Osteocyte (in vitro differentiated cells): ENCODE measurements around the gene RAVER1. TPM values are rescaled to one million over a fixed set of nuclear protein-coding genes. Genes with fewer than 3 reads are reported as not detected.

Source experiments
- DNase-seq: peaks from one replicate; pipeline ENCODE4 v3.0.0; 2021; ENCODE audit warnings: mixed read lengths; ENCODE audit not compliant: unreplicated experiment; ENCODE audit errors: extremely low spot score
- H3K27ac Mint-ChIP-seq: one replicate; pipeline ENCODE4 v1.8.0; 2021; ENCODE audit warnings: mild to moderate bottlenecking, mixed read lengths; ENCODE audit not compliant: unreplicated experiment
- H3K27me3 Mint-ChIP-seq: one replicate; pipeline ENCODE4 v1.8.0; 2021; ENCODE audit warnings: mixed read lengths; ENCODE audit not compliant: unreplicated experiment
- H3K36me3 Mint-ChIP-seq: one replicate; pipeline ENCODE4 v1.8.0; 2021; ENCODE audit warnings: mixed read lengths; ENCODE audit not compliant: unreplicated experiment
- H3K4me1 Mint-ChIP-seq: one replicate; pipeline ENCODE4 v1.8.0; 2021; ENCODE audit warnings: mixed read lengths; ENCODE audit not compliant: unreplicated experiment
- H3K4me3 Mint-ChIP-seq: one replicate; pipeline ENCODE4 v1.8.0; 2021; ENCODE audit warnings: mild to moderate bottlenecking, moderate library complexity, mixed read lengths; ENCODE audit not compliant: unreplicated experiment
- H3K9me3 Mint-ChIP-seq: one replicate; pipeline ENCODE4 v1.8.0; 2021; ENCODE audit warnings: mixed read lengths; ENCODE audit not compliant: unreplicated experiment
- total RNA-seq: library from RNA; stranded (reverse); gene quantifications from 2 replicates; pipeline ENCODE4 v1.2.1, GENCODE V29; 2021
- TF ChIP-seq, protein P1 (sequence below): fragments of 200-600 bp; sonication (generic); IDR thresholded peaks from 2 replicates; pipeline ENCODE4 v1.5.0; 2021; ENCODE audit warnings: antibody characterized with exemption, mild to moderate bottlenecking, moderate library complexity

The RAVER1 gene
- total RNA-seq, 1 donor from 2014 or later, result 45.8 TPM

DNA sequence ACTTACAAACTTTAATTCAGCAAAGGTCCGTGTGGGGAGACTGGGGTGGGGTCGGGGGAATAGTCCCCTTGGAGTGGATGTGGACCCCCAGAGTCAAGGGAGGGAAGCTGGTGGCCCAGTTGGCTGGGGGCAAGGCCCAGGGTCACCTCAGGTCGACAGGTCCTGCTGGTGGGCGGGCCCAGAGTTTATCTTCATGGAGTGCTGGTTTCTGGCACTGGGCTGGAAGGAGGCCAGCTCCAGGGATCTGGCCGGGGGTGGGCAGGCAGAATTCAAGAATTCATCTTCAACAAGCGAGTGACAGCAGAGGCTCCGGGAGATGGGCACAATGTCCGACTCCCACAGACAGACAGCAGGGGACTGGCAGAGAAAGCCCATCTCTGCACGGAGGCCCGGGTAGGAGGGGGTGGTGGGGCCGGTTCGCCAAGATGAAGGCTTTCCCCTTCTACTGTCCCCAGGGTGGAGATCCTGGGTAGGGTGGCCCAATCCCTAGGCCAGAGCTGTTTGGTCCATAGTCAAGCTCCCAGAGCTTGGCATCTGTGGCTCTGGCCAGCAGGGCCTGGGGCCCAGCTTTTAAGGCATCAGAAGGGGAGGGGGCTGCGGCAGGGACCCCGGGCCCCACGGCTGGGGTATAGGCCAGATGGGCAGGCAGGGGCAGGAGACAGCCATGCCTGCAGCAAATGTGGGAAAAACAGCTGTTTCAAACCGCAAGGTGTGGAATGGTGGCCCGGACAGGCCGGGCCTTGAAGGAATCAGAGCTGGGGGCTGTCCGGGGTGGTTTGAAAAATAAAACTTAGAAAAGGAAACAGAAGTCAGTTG, 16.9 kb downstream of the RAVER1 start:
- peaks cover 7% of the 10 kb centered on the region for H3K36me3 Mint-ChIP-seq
- no peaks in the 10 kb centered on the region for H3K9me3 Mint-ChIP-seq
- H3K27me3 Mint-ChIP-seq, result no peaks in the 10 kb centered on the region
- DNase-seq, result no peak
- H3K4me3 Mint-ChIP-seq, result peak overlapping the region; percentile 89
- H3K27ac Mint-ChIP-seq, result peak overlapping the region; percentile 79
- TF ChIP-seq, protein P1, sequence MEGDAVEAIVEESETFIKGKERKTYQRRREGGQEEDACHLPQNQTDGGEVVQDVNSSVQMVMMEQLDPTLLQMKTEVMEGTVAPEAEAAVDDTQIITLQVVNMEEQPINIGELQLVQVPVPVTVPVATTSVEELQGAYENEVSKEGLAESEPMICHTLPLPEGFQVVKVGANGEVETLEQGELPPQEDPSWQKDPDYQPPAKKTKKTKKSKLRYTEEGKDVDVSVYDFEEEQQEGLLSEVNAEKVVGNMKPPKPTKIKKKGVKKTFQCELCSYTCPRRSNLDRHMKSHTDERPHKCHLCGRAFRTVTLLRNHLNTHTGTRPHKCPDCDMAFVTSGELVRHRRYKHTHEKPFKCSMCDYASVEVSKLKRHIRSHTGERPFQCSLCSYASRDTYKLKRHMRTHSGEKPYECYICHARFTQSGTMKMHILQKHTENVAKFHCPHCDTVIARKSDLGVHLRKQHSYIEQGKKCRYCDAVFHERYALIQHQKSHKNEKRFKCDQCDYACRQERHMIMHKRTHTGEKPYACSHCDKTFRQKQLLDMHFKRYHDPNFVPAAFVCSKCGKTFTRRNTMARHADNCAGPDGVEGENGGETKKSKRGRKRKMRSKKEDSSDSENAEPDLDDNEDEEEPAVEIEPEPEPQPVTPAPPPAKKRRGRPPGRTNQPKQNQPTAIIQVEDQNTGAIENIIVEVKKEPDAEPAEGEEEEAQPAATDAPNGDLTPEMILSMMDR, result no peak
- H3K4me1 Mint-ChIP-seq, result peaks cover 13% of the 10 kb centered on the region

DNA sequence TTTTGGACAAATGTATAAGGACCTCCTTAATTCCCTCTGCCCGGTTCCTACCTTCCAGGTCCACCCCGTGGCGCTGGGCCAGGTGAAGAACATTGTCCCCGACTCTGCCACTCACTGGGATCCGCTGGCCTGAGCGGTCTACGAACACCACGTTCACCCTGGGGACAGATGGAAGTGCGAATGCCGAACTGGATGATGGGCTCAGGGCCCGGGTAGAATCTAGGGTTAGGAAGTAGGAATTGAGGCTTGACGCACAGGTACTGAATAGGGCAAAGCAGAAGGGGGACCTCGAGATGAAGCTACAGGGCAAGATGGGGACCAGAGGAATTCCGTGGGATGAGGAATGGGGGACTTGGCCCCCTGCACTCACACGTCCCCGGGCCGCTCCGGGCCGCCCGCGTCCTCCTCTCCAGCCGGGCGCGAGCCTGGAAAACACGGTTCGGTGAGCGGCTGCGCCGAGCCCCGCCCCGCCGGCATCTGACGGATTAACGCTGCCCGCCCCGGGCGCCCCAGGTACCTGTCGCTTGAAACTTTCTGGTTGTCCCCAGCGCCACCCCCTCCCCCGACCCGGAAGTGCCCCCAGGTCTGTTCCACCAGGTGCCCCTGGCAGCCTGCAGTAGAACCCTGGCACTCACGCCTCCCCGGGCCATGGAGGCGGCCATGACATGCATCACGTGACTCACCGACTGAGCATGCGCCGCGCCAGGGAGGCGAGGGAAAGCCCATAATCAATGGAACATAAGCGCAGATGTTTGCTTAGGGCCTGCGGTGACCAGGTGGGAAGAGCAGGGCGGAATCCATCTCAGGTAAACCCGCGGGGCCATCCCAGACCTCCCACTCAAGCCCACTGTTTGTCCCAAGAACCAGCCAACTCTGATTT, 17.8 kb downstream of the RAVER1 start, which contains the start of gene FDX2:
TSS of gene FDX2 (minus strand) at position 681 of the 880 bp plus-strand sequence. CDS start at position 662, 19 bp downstream.
- peaks cover 7% of the 10 kb centered on the region for H3K36me3 Mint-ChIP-seq
- TF ChIP-seq, protein P1, result no peak
- no peaks in the 10 kb centered on the region for H3K9me3 Mint-ChIP-seq
- H3K27me3 Mint-ChIP-seq, result no peaks in the 10 kb centered on the region
- H3K4me1 Mint-ChIP-seq, result peaks cover 13% of the 10 kb centered on the region
- DNase-seq, result peak; percentile 95
- H3K4me3 Mint-ChIP-seq, result peak within 1 kb of the TSS; percentile 89
- peak within 1 kb of the TSS; percentile 79 for H3K27ac Mint-ChIP-seq

DNA sequence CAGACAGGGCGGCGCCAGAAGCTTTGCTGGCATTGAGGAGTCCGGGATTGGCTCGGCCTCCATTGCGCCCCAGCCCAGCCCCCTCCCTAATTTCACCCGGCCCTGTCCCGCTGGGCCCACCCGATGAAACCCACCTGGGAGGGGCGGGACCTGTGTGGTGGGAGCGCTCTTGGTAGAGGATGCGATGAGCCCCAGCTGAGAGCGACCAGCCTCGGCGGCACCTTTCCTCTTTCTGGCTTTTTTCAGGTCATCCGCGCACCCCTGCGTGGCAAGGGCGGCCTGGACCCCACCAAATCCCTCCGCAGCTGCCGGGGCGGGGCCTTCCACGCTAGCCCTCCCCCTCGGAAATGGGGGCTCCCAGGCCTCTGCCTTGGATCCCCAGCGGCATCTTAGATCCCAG, 23.9 kb downstream of the RAVER1 start, which contains the start of gene ZGLP1:
TSS of gene ZGLP1 (minus strand) at position 393 of the 400 bp plus-strand sequence.
- peaks cover 5% of the 10 kb centered on the region for H3K36me3 Mint-ChIP-seq
- no peaks in the 10 kb centered on the region for H3K27me3 Mint-ChIP-seq
- peaks cover 3% of the 10 kb centered on the region for H3K4me1 Mint-ChIP-seq
- H3K9me3 Mint-ChIP-seq, result no peaks in the 10 kb centered on the region
- no peak within 1 kb of the TSS for H3K4me3 Mint-ChIP-seq
- H3K27ac Mint-ChIP-seq, result no peak within 1 kb of the TSS
- TF ChIP-seq, protein P1, result no peak
- no peak for DNase-seq

DNA sequence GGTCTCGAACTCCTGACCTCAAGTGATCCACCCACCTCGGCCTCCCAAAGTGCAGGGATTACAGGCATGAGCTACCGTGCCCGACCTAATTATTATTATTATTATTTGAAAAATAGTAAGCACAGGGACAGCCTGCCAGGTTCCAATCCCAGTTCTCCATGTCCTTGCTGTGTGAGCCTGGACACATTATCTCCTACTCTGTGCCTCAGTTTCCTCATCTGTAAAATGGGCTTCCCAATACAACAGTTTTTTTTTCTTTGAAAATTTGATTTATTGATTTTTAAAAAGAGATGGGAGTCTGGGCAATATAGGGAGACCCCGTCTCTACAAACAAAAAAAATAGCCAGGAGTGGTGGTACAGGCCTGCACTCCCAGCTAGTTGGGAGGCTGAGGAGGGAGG, 27.0 kb downstream of the RAVER1 start:
- DNase-seq, result no peak
- no peak overlapping the region for H3K4me3 Mint-ChIP-seq
- no peaks in the 10 kb centered on the region for H3K9me3 Mint-ChIP-seq
- H3K36me3 Mint-ChIP-seq, result peaks cover 5% of the 10 kb centered on the region
- H3K27me3 Mint-ChIP-seq, result peaks cover 3% of the 10 kb centered on the region
- TF ChIP-seq, protein P1, result no peak
- H3K4me1 Mint-ChIP-seq, result no peaks in the 10 kb centered on the region
- H3K27ac Mint-ChIP-seq, result no peak overlapping the region
